Neural crest cell (in vitro differentiated cells): ENCODE results near the gene CACNA1H. TPM values are rescaled to one million over a fixed set of nuclear protein-coding genes. Genes with fewer than 3 reads are reported as not detected.

Source experiments
- DNase-seq: peaks from one replicate; pipeline ENCODE4 v3.0.0; 2021; ENCODE audit warnings: low read depth, mixed read lengths, low spot score
- H3K27ac Mint-ChIP-seq: one replicate; pipeline ENCODE4 v1.8.0; 2021; ENCODE audit warnings: mild to moderate bottlenecking, mixed read lengths; ENCODE audit not compliant: unreplicated experiment
- H3K27me3 Mint-ChIP-seq: 2 replicates; pipeline ENCODE4 v1.8.0; 2021; ENCODE audit warnings: low read depth, mild to moderate bottlenecking, mixed read lengths
- H3K36me3 Mint-ChIP-seq: 2 replicates; pipeline ENCODE4 v1.8.0; 2021; ENCODE audit warnings: low read depth, mild to moderate bottlenecking, mixed read lengths
- H3K4me1 Mint-ChIP-seq: 2 replicates; pipeline ENCODE4 v1.8.0; 2021; ENCODE audit warnings: mixed read lengths
- H3K4me3 Mint-ChIP-seq: one replicate; pipeline ENCODE4 v1.8.0; 2021; ENCODE audit warnings: mild to moderate bottlenecking, mixed read lengths
- H3K9me3 Mint-ChIP-seq: 2 replicates; pipeline ENCODE4 v1.8.0; 2021; ENCODE audit warnings: mixed read lengths
- CTCF ChIP-seq: fragments of 200-600 bp; sonication (generic); conservative IDR thresholded peaks from 2 replicates; pipeline ENCODE4 v1.5.0; 2021; ENCODE audit warnings: antibody characterized with exemption, mild to moderate bottlenecking
- total RNA-seq: library from RNA; stranded (reverse); gene quantifications from 2 replicates; pipeline ENCODE4 v1.2.1, GENCODE V29; 2021

The CACNA1H gene
- total RNA-seq, 1 donor from 2014 or later: 10.7 TPM

GRCh38 chr16:1199347-1200013, 46.6 kb downstream of the CACNA1H start:
- H3K9me3 Mint-ChIP-seq: no peaks in the 10 kb centered on the region
- no peak for DNase-seq
- peaks cover 12% of the 10 kb centered on the region for H3K4me1 Mint-ChIP-seq
- H3K36me3 Mint-ChIP-seq: no peaks in the 10 kb centered on the region
- no peak for TF ChIP-seq CTCF
- no peaks in the 10 kb centered on the region for H3K27me3 Mint-ChIP-seq
- H3K4me3 Mint-ChIP-seq: no peak overlapping the region
- no peak overlapping the region for H3K27ac Mint-ChIP-seq

- no peak overlapping the region for H3K4me3 Mint-ChIP-seq
- H3K4me1 Mint-ChIP-seq: peaks cover 12% of the 10 kb centered on the region
- H3K27ac Mint-ChIP-seq: no peak overlapping the region
Observed at GRCh38 chr16:1200014-1200627, 47.2 kb downstream of the CACNA1H start.

GRCh38 chr16:1201444-1201843, 48.5 kb downstream of the CACNA1H start:
- DNase-seq: no peak
- Mint-ChIP-seq H3K27me3 (no peaks in the 10 kb centered on the region), H3K9me3 (no peaks in the 10 kb centered on the region), H3K36me3 (no peaks in the 10 kb centered on the region), H3K4me3 (no peak overlapping the region), H3K4me1 (peaks cover 12% of the 10 kb centered on the region), H3K27ac (peak overlapping the region; percentile 46)
- no peak for TF ChIP-seq CTCF

More at GRCh38 chr16:1200014-1200627, 47.2 kb downstream of the CACNA1H start:
- no peak for TF ChIP-seq CTCF
- DNase-seq: no peak
- Mint-ChIP-seq H3K27me3 (no peaks in the 10 kb centered on the region), H3K36me3 (no peaks in the 10 kb centered on the region), H3K9me3 (no peaks in the 10 kb centered on the region)

GRCh38 chr16:1202274-1202673, 49.4 kb downstream of the CACNA1H start:
- no peak for TF ChIP-seq CTCF
- no peak for DNase-seq
- Mint-ChIP-seq H3K27me3 (no peaks in the 10 kb centered on the region), H3K4me3 (no peak overlapping the region), H3K27ac (no peak overlapping the region), H3K4me1 (peaks cover 9% of the 10 kb centered on the region), H3K36me3 (no peaks in the 10 kb centered on the region), H3K9me3 (no peaks in the 10 kb centered on the region)

GRCh38 chr16:1204933-1205332, 52.0 kb downstream of the CACNA1H start:
- DNase-seq: no peak
- H3K4me3 Mint-ChIP-seq: no peak overlapping the region
- H3K4me1 Mint-ChIP-seq: peaks cover under 1% of the 10 kb centered on the region
- no peaks in the 10 kb centered on the region for H3K9me3 Mint-ChIP-seq
- no peaks in the 10 kb centered on the region for H3K27me3 Mint-ChIP-seq
- no peak overlapping the region for H3K27ac Mint-ChIP-seq
- TF ChIP-seq CTCF: no peak
- no peaks in the 10 kb centered on the region for H3K36me3 Mint-ChIP-seq
